ENCODE results near the gene PDE11A.

Gene PDE11A

GRCh38 chr2:177758591-177759371, 313.8 kb downstream of the PDE11A start:
- peak; percentile 55 for DNase-seq (ENCODE audit: low spot score)

- DNase-seq (ENCODE audit: low spot score), result no peak
These were observed 316.2 kb downstream of the PDE11A start for GRCh38 chr2:177756336-177756735.

GRCh38 chr2:177754492-177754873, 318.1 kb downstream of the PDE11A start:
- DNase-seq (ENCODE audit: low spot score), result no peak

- peak; percentile 27 for DNase-seq (ENCODE audit: low spot score)
These were observed 318.7 kb downstream of the PDE11A start for GRCh38 chr2:177753682-177754491.

GRCh38 chr2:177748360-177748759, 324.2 kb downstream of the PDE11A start:
- no peak for DNase-seq (ENCODE audit: low spot score)

GRCh38 chr2:177747384-177747783, 325.2 kb downstream of the PDE11A start:
- DNase-seq (ENCODE audit: low spot score), result no peak

- no peak for DNase-seq (ENCODE audit: low spot score)
These were observed 326.2 kb downstream of the PDE11A start for GRCh38 chr2:177746358-177746757.

- DNase-seq (ENCODE audit: low spot score), result no peak
These were observed 327.0 kb downstream of the PDE11A start for GRCh38 chr2:177745531-177745930.

GRCh38 chr2:177742851-177743250, 329.7 kb downstream of the PDE11A start:
- DNase-seq (ENCODE audit: low spot score), result no peak

GRCh38 chr2:177741866-177742265, 330.7 kb downstream of the PDE11A start:
- no peak for DNase-seq (ENCODE audit: low spot score)

- no peak for DNase-seq (ENCODE audit: low spot score)
These were observed 331.9 kb downstream of the PDE11A start for GRCh38 chr2:177740700-177741099.

- DNase-seq (ENCODE audit: low spot score), result no peak
These were observed 333.9 kb downstream of the PDE11A start for GRCh38 chr2:177738461-177739235.

- no peak for DNase-seq (ENCODE audit: low spot score)
These were observed 337.2 kb downstream of the PDE11A start for GRCh38 chr2:177735318-177735803.

GRCh38 chr2:177733322-177733855, 339.2 kb downstream of the PDE11A start:
- no peak for DNase-seq (ENCODE audit: low spot score)

GRCh38 chr2:177731384-177731783, 341.2 kb downstream of the PDE11A start:
- no peak for DNase-seq (ENCODE audit: low spot score)

- no peak for DNase-seq (ENCODE audit: low spot score)
These were observed 341.8 kb downstream of the PDE11A start for GRCh38 chr2:177730792-177731191.

GRCh38 chr2:177730363-177730762, 342.2 kb downstream of the PDE11A start:
- no peak for DNase-seq (ENCODE audit: low spot score)

- DNase-seq (ENCODE audit: low spot score), result peak; percentile 86
These were observed 343.7 kb downstream of the PDE11A start for GRCh38 chr2:177728920-177729319.

- no peak for DNase-seq (ENCODE audit: low spot score)
These were observed 344.2 kb downstream of the PDE11A start for GRCh38 chr2:177728399-177728765.

GRCh38 chr2:177727577-177728398, 344.8 kb downstream of the PDE11A start:
- peak; percentile 25 for DNase-seq (ENCODE audit: low spot score)

- no peak for DNase-seq (ENCODE audit: low spot score)
These were observed 345.6 kb downstream of the PDE11A start for GRCh38 chr2:177726931-177727348.

All from COLO829 (cell line).